Left kidney (tissue), 1 donor: ENCODE data around the gene ZNF185. TPM values are rescaled to one million over a fixed set of nuclear protein-coding genes. Genes with fewer than 3 reads are reported as not detected.

Experiments used
- polyA plus RNA-seq: library from polyadenylated mRNA; unstranded; fragments of 120-200 nt; gene quantifications from one replicate; pipeline ENCODE4 v1.2.1, GENCODE V29; 2013; ENCODE audit not compliant: insufficient read length

Gene ZNF185
- polyA plus RNA-seq, 1 donor: 42.6 TPM

Other genes with a start within 250 kb of the ZNF185 start
- not detected for gene MAGEA3, start 199.3 kb upstream of the ZNF185 start, polyA plus RNA-seq
- gene CSAG2, start 188.8 kb upstream of the ZNF185 start, polyA plus RNA-seq: not detected
- gene MAGEA2B, start 183.4 kb upstream of the ZNF185 start, polyA plus RNA-seq: not detected
- not detected for gene CSAG1, start 164.3 kb upstream of the ZNF185 start, polyA plus RNA-seq
- not detected for gene MAGEA12, start 164.3 kb upstream of the ZNF185 start, polyA plus RNA-seq
- gene MAGEA2, start 144.2 kb upstream of the ZNF185 start, polyA plus RNA-seq: not detected
- not detected for gene CSAG3, start 138.8 kb upstream of the ZNF185 start, polyA plus RNA-seq
- gene MAGEA6, start 128.4 kb upstream of the ZNF185 start, polyA plus RNA-seq: not detected
- 109 TPM for gene CETN2, start 67.3 kb upstream of the ZNF185 start, polyA plus RNA-seq
- 24.1 TPM for gene NSDHL, start 67.0 kb upstream of the ZNF185 start, polyA plus RNA-seq
- gene PNMA5, start 96.0 kb downstream of the ZNF185 start, polyA plus RNA-seq: 0.33 TPM
- gene PNMA3, start 158.4 kb downstream of the ZNF185 start, polyA plus RNA-seq: 33.8 TPM
- 10.0 TPM for gene PNMA6A, start 174.4 kb downstream of the ZNF185 start, polyA plus RNA-seq